ACHN (cell line): ENCODE data around the gene DLG2.

Source experiments
- DNase-seq: peaks from one replicate; pipeline ENCODE4 v3.0.0-alpha.2; 2015
- in situ Hi-C: cut with HindIII; loops from 2 replicates; pipeline ENCODE4 v1.10.0; 2017; ENCODE audit warnings: low sequenced_read_pairs, low pct_ligation_motif_present, low pct_unique_long_range_greater_than_20kb

Gene DLG2

GRCh38 chr11:84496122-84496521 is 1131.0 kb downstream of the DLG2 start:
- in situ Hi-C loops = no loop called here
- DNase-seq = no peak

- in situ Hi-C loops = no loop called here
- DNase-seq = no peak
Measured at GRCh38 chr11:84480131-84480530, 1147.0 kb downstream of the DLG2 start.

DNA sequence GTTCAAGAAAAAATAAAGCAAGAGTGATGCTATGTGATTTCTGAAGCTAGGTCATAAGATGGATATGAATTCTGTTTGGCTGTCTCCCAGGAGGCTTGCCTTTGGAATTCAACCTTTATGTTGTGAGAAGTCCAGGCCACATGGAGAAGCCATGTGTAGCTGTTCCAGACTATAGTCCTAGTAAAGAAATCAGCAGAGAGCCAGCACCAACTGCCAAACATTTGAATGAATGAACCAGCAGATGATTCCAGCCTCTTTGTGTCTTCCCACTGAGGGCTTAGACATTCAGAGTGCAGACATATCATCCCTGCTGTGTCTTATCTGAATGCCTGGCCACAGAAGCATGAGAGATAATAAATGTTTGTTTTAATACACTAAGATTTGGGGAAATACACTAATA is 1150.6 kb downstream of the DLG2 start:
- in situ Hi-C loops = no loop called here
- no peak for DNase-seq

DNA sequence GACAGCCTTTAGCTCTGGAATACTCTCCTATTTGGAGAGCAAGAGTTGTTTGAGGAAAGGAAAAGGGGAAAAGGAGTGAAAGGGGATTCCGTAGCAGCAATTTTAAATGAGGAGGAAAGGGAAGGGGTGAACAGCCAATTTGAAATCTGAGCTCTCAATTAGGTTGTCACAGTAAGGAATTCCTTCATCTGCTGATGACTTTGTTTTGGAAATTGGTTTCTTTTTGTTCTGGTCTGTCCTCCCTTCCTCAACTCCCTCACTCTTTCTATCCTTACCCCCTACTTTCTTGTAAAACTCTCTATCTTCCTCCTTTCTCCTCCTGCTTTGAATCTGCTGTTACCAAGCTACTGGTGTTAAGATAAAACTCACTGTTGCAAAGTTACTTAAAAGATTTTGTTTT is 1155.6 kb downstream of the DLG2 start:
- DNase-seq = no peak
- in situ Hi-C loops = no loop called here

- in situ Hi-C loops = no loop called here
- no peak for DNase-seq
Measured at GRCh38 chr11:84468235-84468634, 1158.9 kb downstream of the DLG2 start.

DNA sequence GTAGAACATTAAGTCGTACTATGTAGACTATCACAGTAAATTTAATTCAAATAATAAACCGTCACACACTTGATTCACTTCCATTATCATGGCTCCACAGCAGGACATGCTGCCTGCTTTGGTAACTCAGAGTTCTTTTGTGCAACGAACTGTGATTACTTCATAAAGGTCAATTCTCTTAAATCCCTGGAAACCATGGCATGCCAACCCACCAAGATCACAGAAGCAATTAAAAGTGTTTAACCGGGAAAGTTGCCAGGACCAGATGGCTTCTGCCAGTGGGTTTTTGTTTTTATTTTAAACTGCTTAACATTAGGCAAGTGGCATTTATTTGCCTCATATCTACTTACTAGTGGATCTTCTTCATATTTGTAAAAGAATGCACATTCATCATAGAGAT is 1162.1 kb downstream of the DLG2 start:
- DNase-seq = no peak
- in situ Hi-C loops = no loop called here

- DNase-seq = no peak
- in situ Hi-C loops = no loop called here
Measured at GRCh38 chr11:84455691-84456090, 1171.5 kb downstream of the DLG2 start.

DNA sequence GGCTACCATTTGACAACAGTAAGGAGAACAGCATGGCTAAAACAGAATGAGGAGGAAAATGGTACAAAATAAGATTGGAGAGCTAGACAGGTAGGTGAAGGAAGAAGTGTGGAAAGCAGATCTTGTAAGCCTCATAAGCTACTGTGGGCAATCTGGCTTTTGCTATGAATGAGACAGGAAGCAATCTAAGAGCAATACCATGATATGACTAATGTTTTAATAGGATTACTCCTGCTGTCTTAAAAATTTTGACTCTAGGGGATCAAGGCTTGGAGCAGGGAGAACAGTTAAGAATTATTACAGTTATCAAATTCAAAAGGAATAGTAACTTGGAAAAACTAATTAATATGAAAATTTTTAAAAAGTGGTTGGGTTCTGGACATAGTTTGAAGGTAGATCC is 1174.9 kb downstream of the DLG2 start:
- in situ Hi-C loops = no loop called here
- DNase-seq = no peak

GRCh38 chr11:84438565-84438964 is 1188.6 kb downstream of the DLG2 start:
- in situ Hi-C loops = no loop called here
- DNase-seq = no peak

- in situ Hi-C loops = no loop called here
- no peak for DNase-seq
Measured at GRCh38 chr11:84437071-84437980, 1189.8 kb downstream of the DLG2 start.

- in situ Hi-C loops = no loop called here
- DNase-seq = no peak
Measured at GRCh38 chr11:84430661-84431060, 1196.5 kb downstream of the DLG2 start.

GRCh38 chr11:84425673-84426072 is 1201.5 kb downstream of the DLG2 start:
- no peak for DNase-seq
- in situ Hi-C loops = no loop called here

- DNase-seq = no peak
- in situ Hi-C loops = no loop called here
Measured at GRCh38 chr11:84420271-84420670, 1206.9 kb downstream of the DLG2 start.

- DNase-seq = no peak
Measured at GRCh38 chr11:84419616-84420015, 1207.5 kb downstream of the DLG2 start.

GRCh38 chr11:84414920-84415319 is 1212.2 kb downstream of the DLG2 start:
- DNase-seq = no peak
- in situ Hi-C loops = no loop called here

More at GRCh38 chr11:84419616-84420015, 1207.5 kb downstream of the DLG2 start:
- in situ Hi-C loops = no loop called here

- in situ Hi-C loops = no loop called here
- DNase-seq = no peak
Measured at GRCh38 chr11:84413549-84413948, 1213.6 kb downstream of the DLG2 start.

- DNase-seq = no peak
- in situ Hi-C loops = no loop called here
Measured at GRCh38 chr11:84412862-84413261, 1214.3 kb downstream of the DLG2 start.

DNA sequence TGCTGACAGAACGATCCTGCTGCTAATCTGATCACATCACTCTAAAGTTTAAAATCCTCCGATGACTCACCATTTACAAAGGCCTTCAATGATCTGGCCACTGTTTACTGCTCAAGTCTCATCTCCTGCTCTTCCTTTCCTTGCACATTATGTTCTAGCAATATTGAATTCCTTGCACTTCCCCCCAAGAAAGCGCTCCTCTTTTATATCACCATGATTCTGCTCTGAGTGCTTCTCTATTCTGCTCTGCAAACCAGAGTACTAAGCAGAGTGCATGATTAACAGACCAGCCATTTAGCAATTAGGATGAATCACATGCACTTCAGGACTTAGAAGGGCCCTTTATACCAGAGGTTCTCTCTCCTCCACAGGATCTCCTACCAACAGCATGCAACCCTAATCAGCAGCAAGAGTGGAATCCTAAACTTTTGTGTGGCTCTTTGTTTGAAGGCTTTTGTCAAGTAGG is 1218.2 kb downstream of the DLG2 start:
- DNase-seq = no peak

DNA sequence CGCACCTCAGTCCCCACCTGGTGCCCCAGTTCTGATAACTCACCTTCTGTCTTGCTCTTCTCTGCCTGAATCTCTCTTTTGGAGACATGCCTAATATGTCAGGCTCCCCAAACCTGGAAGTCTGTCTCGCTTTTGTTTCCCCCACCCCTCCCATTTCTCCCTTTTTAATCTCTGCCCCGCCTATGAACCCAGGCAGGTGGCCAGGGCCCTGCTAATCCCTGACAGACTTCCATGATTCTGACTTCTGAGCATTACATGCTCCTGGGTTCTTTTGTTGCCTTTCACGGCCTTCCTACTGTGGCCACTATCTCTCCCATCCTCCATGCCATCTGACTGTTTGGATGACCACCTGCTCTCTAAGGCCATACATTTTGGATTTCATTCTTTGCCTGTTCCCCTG is 1220.1 kb downstream of the DLG2 start:
- in situ Hi-C loops = no loop called here
- no peak for DNase-seq

More for the DNA sequence above, 1218.2 kb downstream of the DLG2 start:
- in situ Hi-C loops = no loop called here

- peak; percentile 29 for DNase-seq
- in situ Hi-C loops = no loop called here
Measured at GRCh38 chr11:84398017-84398626, 1229.0 kb downstream of the DLG2 start.
